ENCODE data around the gene TYR.
"Not testable (repeated sequence)": the region's sequence is repeated elsewhere in the genome, so short reads cannot be mapped to it uniquely, and the experiment has no call there.

DNA sequence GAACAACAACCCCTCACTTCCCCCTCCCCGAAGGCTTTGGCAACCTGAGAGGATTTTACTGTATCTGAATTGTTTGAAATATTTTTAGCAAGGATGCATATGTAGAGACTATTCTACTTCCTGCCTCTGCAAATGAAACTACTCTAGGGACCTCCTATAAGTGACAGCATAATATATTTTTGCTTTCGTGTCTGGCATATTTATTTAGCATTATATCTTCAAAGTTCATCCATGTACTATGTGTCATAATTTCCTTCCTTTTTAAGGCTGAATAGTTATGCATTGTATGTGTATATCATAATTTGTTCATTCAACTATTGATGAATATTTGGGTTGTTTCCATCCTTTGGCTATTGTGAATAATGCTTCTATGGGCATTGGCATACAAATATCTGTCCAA, 160.4 kb downstream of the TYR start:
- TF ChIP-seq CTCF, POLR2AphosphoS5, EP300 (IDR thresholded peaks at IDR 0.05): not testable (repeated sequence)

All from stomach (tissue), 4 donors.